ENCODE data around the gene SSR3. TPM values are rescaled to one million over a fixed set of nuclear protein-coding genes. Genes with fewer than 3 reads are reported as not detected.

SSR3 gene
- total and polyA plus RNA-seq, 2 donors from 2014 or later = 132 to 150 TPM

DNA sequence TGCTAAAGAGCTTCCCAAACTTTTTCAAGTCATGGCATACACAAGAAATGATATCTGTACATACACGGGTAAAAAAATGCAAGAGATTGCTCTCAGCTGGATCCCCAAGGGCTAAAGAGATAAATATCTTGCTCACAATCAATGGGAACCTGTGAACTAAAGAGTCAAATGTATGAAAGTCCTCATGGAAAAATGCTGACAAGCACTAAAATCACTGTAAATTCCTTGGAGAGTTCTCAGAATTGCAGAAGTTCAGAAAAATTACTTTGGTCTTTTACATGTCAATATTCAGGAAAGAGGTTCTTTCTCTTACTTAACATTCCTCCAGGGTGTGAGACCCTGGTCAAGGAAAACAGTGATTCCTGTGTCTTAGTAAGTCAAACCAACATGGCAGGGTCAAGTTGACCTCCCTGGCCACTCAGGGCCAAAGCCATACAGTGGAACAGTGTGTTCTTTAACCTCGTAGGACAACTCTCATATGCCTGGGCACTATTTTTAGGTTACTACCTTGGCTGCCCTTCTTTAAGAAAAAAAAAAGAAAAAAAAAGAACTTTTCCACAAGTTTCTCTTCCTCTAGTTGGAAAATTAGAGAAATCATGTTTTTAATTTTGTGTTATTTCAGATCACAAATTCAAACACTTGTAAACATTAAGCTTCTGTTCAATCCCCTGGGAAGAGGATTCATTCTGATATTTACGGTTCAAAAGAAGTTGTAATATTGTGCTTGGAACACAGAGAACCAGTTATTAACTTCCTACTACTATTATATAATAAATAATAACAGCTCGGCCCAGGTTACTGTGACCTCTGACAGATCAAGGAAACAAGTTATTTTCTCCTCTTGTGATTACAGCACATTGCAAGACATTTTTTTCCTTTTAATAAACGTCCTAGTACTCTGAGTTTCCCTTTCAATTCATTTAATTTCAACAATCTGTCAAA is 12.5 kb downstream of the SSR3 start:
- no peak overlapping the region for H3K4me3 ChIP-seq (ENCODE audit: low read length in 3 of 3)
- peak overlapping the region in 1 of 2 donors; percentile 70 for H3K27ac ChIP-seq (ENCODE audit: low read depth in 2 of 2, low read length in 2 of 2)
- DNase-seq (no peak), FAIRE-seq (no peak)
- TF ChIP-seq, protein P1, sequence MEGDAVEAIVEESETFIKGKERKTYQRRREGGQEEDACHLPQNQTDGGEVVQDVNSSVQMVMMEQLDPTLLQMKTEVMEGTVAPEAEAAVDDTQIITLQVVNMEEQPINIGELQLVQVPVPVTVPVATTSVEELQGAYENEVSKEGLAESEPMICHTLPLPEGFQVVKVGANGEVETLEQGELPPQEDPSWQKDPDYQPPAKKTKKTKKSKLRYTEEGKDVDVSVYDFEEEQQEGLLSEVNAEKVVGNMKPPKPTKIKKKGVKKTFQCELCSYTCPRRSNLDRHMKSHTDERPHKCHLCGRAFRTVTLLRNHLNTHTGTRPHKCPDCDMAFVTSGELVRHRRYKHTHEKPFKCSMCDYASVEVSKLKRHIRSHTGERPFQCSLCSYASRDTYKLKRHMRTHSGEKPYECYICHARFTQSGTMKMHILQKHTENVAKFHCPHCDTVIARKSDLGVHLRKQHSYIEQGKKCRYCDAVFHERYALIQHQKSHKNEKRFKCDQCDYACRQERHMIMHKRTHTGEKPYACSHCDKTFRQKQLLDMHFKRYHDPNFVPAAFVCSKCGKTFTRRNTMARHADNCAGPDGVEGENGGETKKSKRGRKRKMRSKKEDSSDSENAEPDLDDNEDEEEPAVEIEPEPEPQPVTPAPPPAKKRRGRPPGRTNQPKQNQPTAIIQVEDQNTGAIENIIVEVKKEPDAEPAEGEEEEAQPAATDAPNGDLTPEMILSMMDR (IDR thresholded peaks at IDR 0.05; ENCODE audit: borderline replicate concordance, extremely low read depth, insufficient read depth) = no peak
- H3K9ac ChIP-seq (ENCODE audit: low read length in 3 of 3) = no peak overlapping the region
- no peaks in the 10 kb centered on the region for H3K27me3 ChIP-seq (ENCODE audit: control insufficient read depth, insufficient read depth, low read length)
- H3K36me3 ChIP-seq (ENCODE audit: control insufficient read depth in 2 of 3, insufficient read depth in 3 of 3, low read length in 3 of 3) = peaks cover 3 to 23% (median 17%) of the 10 kb centered on the region in 3 donors
- intact Hi-C loops (cut with DNase I) = no loop called here
- H3K9me3 ChIP-seq (ENCODE audit: control insufficient read depth in 2 of 3, insufficient read depth in 1 of 3, low read length in 3 of 3) = no peaks in the 10 kb centered on the region
- H3K4me1 ChIP-seq (ENCODE audit: control insufficient read depth in 2 of 3, insufficient read depth in 2 of 3, low read depth in 1 of 3, low read length in 3 of 3) = peaks cover 0 to 5% (median 0%) of the 10 kb centered on the region in 3 donors

DNA sequence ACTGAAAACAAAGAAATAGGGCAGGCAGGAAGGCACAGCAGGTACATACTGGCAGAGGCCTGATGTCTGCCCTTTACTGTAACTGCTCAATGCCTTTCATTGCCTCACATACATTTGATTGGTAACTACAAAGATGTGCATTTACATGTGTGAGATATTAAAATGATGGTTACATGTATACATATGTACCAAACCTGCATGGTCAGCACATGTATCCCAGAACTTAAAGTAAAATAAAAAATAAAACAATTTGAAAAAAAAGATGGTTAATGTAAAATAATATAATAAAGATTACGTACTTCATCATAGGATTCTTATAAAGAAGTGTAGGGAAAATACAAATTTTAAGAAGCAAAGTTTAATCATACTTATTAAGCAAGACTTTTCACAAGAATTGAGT is 15.1 kb downstream of the SSR3 start:
- intact Hi-C loops (cut with DNase I) = no loop called here
- DNase-seq = no peak
- H3K27ac ChIP-seq (ENCODE audit: low read depth in 2 of 2, low read length in 2 of 2) = no peak overlapping the region
- H3K4me3 ChIP-seq (ENCODE audit: low read length in 3 of 3) = no peak overlapping the region
- H3K36me3 ChIP-seq (ENCODE audit: control insufficient read depth in 2 of 3, insufficient read depth in 3 of 3, low read length in 3 of 3) = peaks cover 3 to 23% (median 10%) of the 10 kb centered on the region in 3 donors
- FAIRE-seq = no peak
- H3K27me3 ChIP-seq (ENCODE audit: control insufficient read depth, insufficient read depth, low read length) = no peaks in the 10 kb centered on the region
- H3K4me1 ChIP-seq (ENCODE audit: control insufficient read depth in 2 of 3, insufficient read depth in 2 of 3, low read depth in 1 of 3, low read length in 3 of 3) = peaks cover 0 to 12% (median 9%) of the 10 kb centered on the region in 3 donors
- TF ChIP-seq, protein P1 (IDR thresholded peaks at IDR 0.05; ENCODE audit: borderline replicate concordance, extremely low read depth, insufficient read depth) = no peak
- no peaks in the 10 kb centered on the region for H3K9me3 ChIP-seq (ENCODE audit: control insufficient read depth in 2 of 3, insufficient read depth in 1 of 3, low read length in 3 of 3)
- H3K9ac ChIP-seq (ENCODE audit: low read length in 3 of 3) = no peak overlapping the region

DNA sequence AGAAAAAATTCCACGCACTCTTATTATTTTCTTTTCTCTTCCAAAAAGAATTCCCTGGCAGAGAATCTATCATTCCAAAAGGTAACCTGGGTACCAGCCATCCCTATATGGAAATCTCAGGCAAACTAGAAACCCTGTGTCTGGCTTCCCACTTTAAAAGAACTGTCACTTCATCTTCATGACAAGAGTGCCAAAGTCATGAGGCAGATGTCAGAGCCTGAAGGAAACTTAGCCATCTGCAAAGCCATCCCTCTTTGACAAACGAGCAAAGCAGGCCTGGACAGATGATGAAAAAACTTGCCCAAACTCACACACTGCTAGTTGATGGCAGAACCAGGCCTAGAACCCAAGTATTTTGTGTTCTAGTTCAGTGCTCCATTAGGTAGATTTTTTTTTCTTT is 15.9 kb downstream of the SSR3 start:
- Histone ChIP-seq H3K4me3 (ENCODE audit: low read length in 3 of 3) (no peak overlapping the region), H3K36me3 (ENCODE audit: control insufficient read depth in 2 of 3, insufficient read depth in 3 of 3, low read length in 3 of 3) (peaks cover 3 to 23% (median 7%) of the 10 kb centered on the region in 3 donors), H3K9ac (ENCODE audit: low read length in 3 of 3) (no peak overlapping the region), H3K27ac (ENCODE audit: low read depth in 2 of 2, low read length in 2 of 2) (no peak overlapping the region), H3K4me1 (ENCODE audit: control insufficient read depth in 2 of 3, insufficient read depth in 2 of 3, low read depth in 1 of 3, low read length in 3 of 3) (peaks cover 0 to 18% (median 14%) of the 10 kb centered on the region in 3 donors), H3K27me3 (ENCODE audit: control insufficient read depth, insufficient read depth, low read length) (no peaks in the 10 kb centered on the region), H3K9me3 (ENCODE audit: control insufficient read depth in 2 of 3, insufficient read depth in 1 of 3, low read length in 3 of 3) (no peaks in the 10 kb centered on the region)
- intact Hi-C loops (cut with DNase I) = no loop called here
- FAIRE-seq (no peak), DNase-seq (no peak)
- TF ChIP-seq, protein P1 (IDR thresholded peaks at IDR 0.05; ENCODE audit: borderline replicate concordance, extremely low read depth, insufficient read depth) = no peak
